ENCODE measurements around the gene YWHAG. TPM values are rescaled to one million over a fixed set of nuclear protein-coding genes. Genes with fewer than 3 reads are reported as not detected.

YWHAG gene
- total RNA-seq, 1 experiment from 2014 or later, result 241 TPM

DNA sequence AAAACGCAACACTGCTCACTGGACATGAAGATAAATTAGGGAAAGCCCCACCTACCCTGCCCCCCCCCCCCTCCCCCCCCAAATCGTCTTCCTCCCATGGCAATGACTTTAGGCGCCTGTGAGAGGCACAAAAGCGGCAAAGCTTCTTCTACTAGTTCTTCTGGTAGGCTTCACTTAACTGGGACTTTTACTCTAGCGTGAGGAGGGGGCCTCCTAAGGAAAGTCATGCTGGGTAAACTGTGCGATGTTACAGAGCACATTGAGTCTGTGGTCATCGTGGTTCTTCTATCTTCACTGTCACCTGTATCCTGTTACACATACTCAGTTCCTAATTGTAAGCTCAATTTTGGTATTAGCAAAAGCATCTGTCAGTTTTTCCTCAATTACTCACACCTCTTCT is 31.2 kb downstream of the YWHAG start:
- Histone ChIP-seq H3K4me1 (ENCODE audit: insufficient read depth, low read length) (no peaks in the 10 kb centered on the region), H2BK15ac (ENCODE audit: low read depth, low read length) (no peak overlapping the region), H4K8ac (replicated peaks; ENCODE audit: insufficient read length, low read depth, low read length) (no peak overlapping the region), H3K27ac (ENCODE audit: insufficient read length, low read depth, low read length) (no peak overlapping the region), H4K20me1 (ENCODE audit: control insufficient read depth, insufficient read depth, insufficient read length) (no peaks in the 10 kb centered on the region), H3K23ac (ENCODE audit: insufficient read length, low read depth, low read length) (no peak overlapping the region), H3K79me2 (ENCODE audit: insufficient read depth, low read length) (peaks cover 22% of the 10 kb centered on the region; the same call in 1 of the 2 replicates), H3K56ac (ENCODE audit: insufficient read length, low read depth, low read length) (no peak overlapping the region), H3K18ac (ENCODE audit: insufficient read length, low read depth, low read length) (no peak overlapping the region), H2AK5ac (ENCODE audit: insufficient read length, low read length) (no peak overlapping the region), H3K9ac (ENCODE audit: extremely low read depth, insufficient read length, low read length) (no peak overlapping the region), H3K14ac (ENCODE audit: insufficient read depth, low read length) (no peak overlapping the region), H2BK5ac (ENCODE audit: insufficient read length, low read length) (no peak overlapping the region), H2BK20ac (ENCODE audit: low read depth, low read length, poor library complexity, severe bottlenecking) (no peak overlapping the region), H3K4ac (ENCODE audit: low read depth, low read length) (no peak overlapping the region), H4K5ac (ENCODE audit: insufficient read length, low read depth, low read length) (no peak overlapping the region), H3K4me2 (ENCODE audit: insufficient read depth, insufficient read length, low read length) (no peak overlapping the region), H2AFZ (ENCODE audit: low read length) (no peak overlapping the region), H3K27me3 (ENCODE audit: insufficient read depth, low read length) (no peaks in the 10 kb centered on the region), H2BK120ac (ENCODE audit: low read depth, low read length, poor library complexity, severe bottlenecking) (no peak overlapping the region), H3K9me3 (ENCODE audit: control insufficient read depth, low read depth, low read length) (no peaks in the 10 kb centered on the region), H4K91ac (ENCODE audit: insufficient read length, low read depth, low read length) (no peak overlapping the region), H2BK12ac (ENCODE audit: insufficient read length, low read depth, low read length) (no peak overlapping the region), H3K23me2 (ENCODE audit: insufficient read length, low read depth, low read length, poor library complexity, severe bottlenecking) (no peaks in the 10 kb centered on the region), H3K79me1 (ENCODE audit: insufficient read depth, low read depth, low read length, poor library complexity, severe bottlenecking) (peaks cover 7% of the 10 kb centered on the region), H3T11ph (ENCODE audit: low read length) (no peak overlapping the region)
- DNase-seq, result no peak
- H3K27ac Mint-ChIP-seq, result peak overlapping the region in 1 of 3 experiments; percentile 17; a peak in 2 of 7 replicates
- H3K36me3 Mint-ChIP-seq (ENCODE audit: insufficient read depth in 1 of 3, low read depth in 3 of 3), result peaks cover 45 to 80% (median 63%) of the 10 kb centered on the region in 3 experiments; a peak in 6 of 7 replicates
- H3K4me1 Mint-ChIP-seq, result peaks cover 3 to 5% of the 10 kb centered on the region in 2 experiments; a peak in 2 of 4 replicates
- no peaks in the 10 kb centered on the region for H3K9me3 Mint-ChIP-seq
- no peak overlapping the region for H3K4me3 Mint-ChIP-seq
- WGBS (ENCODE audit: extremely low coverage, insufficient read length, low lambda C conversion rate), result no CpG with 5 or more reads among the region's 7 CpGs
- no peaks in the 10 kb centered on the region for H3K27me3 Mint-ChIP-seq (ENCODE audit: low read depth)
- TF ChIP-seq, protein P1, sequence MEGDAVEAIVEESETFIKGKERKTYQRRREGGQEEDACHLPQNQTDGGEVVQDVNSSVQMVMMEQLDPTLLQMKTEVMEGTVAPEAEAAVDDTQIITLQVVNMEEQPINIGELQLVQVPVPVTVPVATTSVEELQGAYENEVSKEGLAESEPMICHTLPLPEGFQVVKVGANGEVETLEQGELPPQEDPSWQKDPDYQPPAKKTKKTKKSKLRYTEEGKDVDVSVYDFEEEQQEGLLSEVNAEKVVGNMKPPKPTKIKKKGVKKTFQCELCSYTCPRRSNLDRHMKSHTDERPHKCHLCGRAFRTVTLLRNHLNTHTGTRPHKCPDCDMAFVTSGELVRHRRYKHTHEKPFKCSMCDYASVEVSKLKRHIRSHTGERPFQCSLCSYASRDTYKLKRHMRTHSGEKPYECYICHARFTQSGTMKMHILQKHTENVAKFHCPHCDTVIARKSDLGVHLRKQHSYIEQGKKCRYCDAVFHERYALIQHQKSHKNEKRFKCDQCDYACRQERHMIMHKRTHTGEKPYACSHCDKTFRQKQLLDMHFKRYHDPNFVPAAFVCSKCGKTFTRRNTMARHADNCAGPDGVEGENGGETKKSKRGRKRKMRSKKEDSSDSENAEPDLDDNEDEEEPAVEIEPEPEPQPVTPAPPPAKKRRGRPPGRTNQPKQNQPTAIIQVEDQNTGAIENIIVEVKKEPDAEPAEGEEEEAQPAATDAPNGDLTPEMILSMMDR (conservative IDR thresholded peaks at IDR 0.05), result no peak
